ENCODE data around the gene CSE1L.

DNA sequence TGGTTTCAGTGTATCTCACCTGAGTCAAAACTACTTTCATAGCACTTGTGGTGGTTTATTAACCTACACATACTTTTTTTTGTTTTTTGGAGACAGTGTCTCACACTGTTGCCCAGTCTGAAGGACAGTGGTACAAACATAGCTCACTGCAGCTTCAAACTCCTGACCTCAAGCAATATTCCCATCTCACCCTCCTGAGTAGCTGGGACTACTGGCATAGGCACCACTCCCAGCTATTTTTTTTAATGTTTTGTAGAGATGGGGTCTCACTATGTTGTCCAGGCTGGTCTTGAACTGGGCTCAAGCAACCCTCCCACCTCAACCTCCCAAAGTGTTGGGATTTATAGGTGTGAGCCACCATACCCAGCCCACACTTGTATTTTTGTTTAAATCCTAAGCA, 92.3 kb downstream of the CSE1L start:
- TF ChIP-seq EZH2phosphoT487 (IDR thresholded peaks at IDR 0.05; ENCODE audit: borderline replicate concordance) (no peak), EZH2 (IDR thresholded peaks at IDR 0.05) (no peak)
- TF ChIP-seq, protein P1, sequence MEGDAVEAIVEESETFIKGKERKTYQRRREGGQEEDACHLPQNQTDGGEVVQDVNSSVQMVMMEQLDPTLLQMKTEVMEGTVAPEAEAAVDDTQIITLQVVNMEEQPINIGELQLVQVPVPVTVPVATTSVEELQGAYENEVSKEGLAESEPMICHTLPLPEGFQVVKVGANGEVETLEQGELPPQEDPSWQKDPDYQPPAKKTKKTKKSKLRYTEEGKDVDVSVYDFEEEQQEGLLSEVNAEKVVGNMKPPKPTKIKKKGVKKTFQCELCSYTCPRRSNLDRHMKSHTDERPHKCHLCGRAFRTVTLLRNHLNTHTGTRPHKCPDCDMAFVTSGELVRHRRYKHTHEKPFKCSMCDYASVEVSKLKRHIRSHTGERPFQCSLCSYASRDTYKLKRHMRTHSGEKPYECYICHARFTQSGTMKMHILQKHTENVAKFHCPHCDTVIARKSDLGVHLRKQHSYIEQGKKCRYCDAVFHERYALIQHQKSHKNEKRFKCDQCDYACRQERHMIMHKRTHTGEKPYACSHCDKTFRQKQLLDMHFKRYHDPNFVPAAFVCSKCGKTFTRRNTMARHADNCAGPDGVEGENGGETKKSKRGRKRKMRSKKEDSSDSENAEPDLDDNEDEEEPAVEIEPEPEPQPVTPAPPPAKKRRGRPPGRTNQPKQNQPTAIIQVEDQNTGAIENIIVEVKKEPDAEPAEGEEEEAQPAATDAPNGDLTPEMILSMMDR (IDR thresholded peaks at IDR 0.05 in 2 of 3, conservative IDR thresholded peaks at IDR 0.05 in 1 of 3; ENCODE audit: borderline replicate concordance in 1 of 3, insufficient read depth in 1 of 3, low read depth in 2 of 3, low read length in 2 of 3) = no peak
- TF ChIP-seq, protein P2, sequence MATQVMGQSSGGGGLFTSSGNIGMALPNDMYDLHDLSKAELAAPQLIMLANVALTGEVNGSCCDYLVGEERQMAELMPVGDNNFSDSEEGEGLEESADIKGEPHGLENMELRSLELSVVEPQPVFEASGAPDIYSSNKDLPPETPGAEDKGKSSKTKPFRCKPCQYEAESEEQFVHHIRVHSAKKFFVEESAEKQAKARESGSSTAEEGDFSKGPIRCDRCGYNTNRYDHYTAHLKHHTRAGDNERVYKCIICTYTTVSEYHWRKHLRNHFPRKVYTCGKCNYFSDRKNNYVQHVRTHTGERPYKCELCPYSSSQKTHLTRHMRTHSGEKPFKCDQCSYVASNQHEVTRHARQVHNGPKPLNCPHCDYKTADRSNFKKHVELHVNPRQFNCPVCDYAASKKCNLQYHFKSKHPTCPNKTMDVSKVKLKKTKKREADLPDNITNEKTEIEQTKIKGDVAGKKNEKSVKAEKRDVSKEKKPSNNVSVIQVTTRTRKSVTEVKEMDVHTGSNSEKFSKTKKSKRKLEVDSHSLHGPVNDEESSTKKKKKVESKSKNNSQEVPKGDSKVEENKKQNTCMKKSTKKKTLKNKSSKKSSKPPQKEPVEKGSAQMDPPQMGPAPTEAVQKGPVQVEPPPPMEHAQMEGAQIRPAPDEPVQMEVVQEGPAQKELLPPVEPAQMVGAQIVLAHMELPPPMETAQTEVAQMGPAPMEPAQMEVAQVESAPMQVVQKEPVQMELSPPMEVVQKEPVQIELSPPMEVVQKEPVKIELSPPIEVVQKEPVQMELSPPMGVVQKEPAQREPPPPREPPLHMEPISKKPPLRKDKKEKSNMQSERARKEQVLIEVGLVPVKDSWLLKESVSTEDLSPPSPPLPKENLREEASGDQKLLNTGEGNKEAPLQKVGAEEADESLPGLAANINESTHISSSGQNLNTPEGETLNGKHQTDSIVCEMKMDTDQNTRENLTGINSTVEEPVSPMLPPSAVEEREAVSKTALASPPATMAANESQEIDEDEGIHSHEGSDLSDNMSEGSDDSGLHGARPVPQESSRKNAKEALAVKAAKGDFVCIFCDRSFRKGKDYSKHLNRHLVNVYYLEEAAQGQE (IDR thresholded peaks at IDR 0.05; ENCODE audit: low read depth) = no peak
